OCI-M2 (cell line): ENCODE measurements around the gene HAGH.
"Not testable (repeated sequence)": the region's sequence is repeated elsewhere in the genome, so short reads cannot be mapped to it uniquely, and the experiment has no call there.

Source experiments
- DNase-seq: peaks from one replicate; lab custom pipeline; 2025; ENCODE audit not compliant: unreplicated experiment; lab: John Stamatoyannopoulos, UW

Gene HAGH

GRCh38 chr16:1826691-1827573 is at the start of gene HAGH, which contains the start of gene FAHD1:
Gene HAGH (minus strand): TSS chr16:1826825. CDS start chr16:1826787, 38 bp downstream.
Gene FAHD1 (plus strand): TSS chr16:1827206. CDS start chr16:1827239, 33 bp downstream.
- DNase-seq = peak; percentile 61

- not testable (repeated sequence) for DNase-seq
Measured at GRCh38 chr16:1876066-1876465, 49.4 kb upstream of the HAGH start.

GRCh38 chr16:1874854-1875253 is 48.2 kb upstream of the HAGH start:
- DNase-seq = no peak

- DNase-seq = peak; percentile 46
Measured at GRCh38 chr16:1871974-1872635, 45.5 kb upstream of the HAGH start, which contains the start of gene MEIOB. Gene MEIOB (minus strand): TSS chr16:1872164. CDS start chr16:1868175, 3,989 bp downstream.

- no peak for DNase-seq
Measured at GRCh38 chr16:1870365-1871082, 43.9 kb upstream of the HAGH start.

- DNase-seq = no peak
Measured at GRCh38 chr16:1865902-1866690, 39.5 kb upstream of the HAGH start.

- DNase-seq = no peak
Measured at GRCh38 chr16:1863681-1864460, 37.2 kb upstream of the HAGH start.

- no peak for DNase-seq
Measured at GRCh38 chr16:1862394-1862793, 35.8 kb upstream of the HAGH start.

GRCh38 chr16:1861730-1862129 is 35.1 kb upstream of the HAGH start:
- DNase-seq = no peak

- no peak for DNase-seq
Measured at GRCh38 chr16:1859650-1860049, 33.0 kb upstream of the HAGH start.

- DNase-seq = no peak
Measured at GRCh38 chr16:1858189-1858865, 31.7 kb upstream of the HAGH start.

- no peak for DNase-seq
Measured at GRCh38 chr16:1857433-1858097, 30.9 kb upstream of the HAGH start.

GRCh38 chr16:1851793-1852192 is 25.2 kb upstream of the HAGH start:
- no peak for DNase-seq

GRCh38 chr16:1850981-1851380 is 24.4 kb upstream of the HAGH start:
- DNase-seq = no peak

- no peak for DNase-seq
Measured at GRCh38 chr16:1846416-1846815, 19.8 kb upstream of the HAGH start.

GRCh38 chr16:1845985-1846384 is 19.4 kb upstream of the HAGH start:
- no peak for DNase-seq

- no peak for DNase-seq
Measured at GRCh38 chr16:1839554-1839953, 12.9 kb upstream of the HAGH start.

GRCh38 chr16:1834096-1834495 is 7.5 kb upstream of the HAGH start:
- DNase-seq = no peak
